Measurements from ENCODE around the gene OPA3.
A peak's percentile ranks its signal among the peaks of the same experiment; 100 is the strongest.

The OPA3 gene

GRCh38 chr19:45500918-45501729, 83.5 kb downstream of the OPA3 start:
- DNase-seq = no peak

GRCh38 chr19:45499196-45500180, 85.1 kb downstream of the OPA3 start:
- peak; percentile 61 for DNase-seq

GRCh38 chr19:45498411-45499195, 86.0 kb downstream of the OPA3 start, which contains the start of gene PPM1N:
TSS of gene PPM1N (plus strand) at chr19:45498443. CDS start at chr19:45498473, 30 bp downstream.
- peak; percentile 64 for DNase-seq

GRCh38 chr19:45497791-45498190, 86.8 kb downstream of the OPA3 start:
- DNase-seq = no peak

- peak; percentile 48 for DNase-seq
Observed at GRCh38 chr19:45496349-45496953, 88.2 kb downstream of the OPA3 start.

GRCh38 chr19:45495178-45495577, 89.4 kb downstream of the OPA3 start:
- DNase-seq = no peak

GRCh38 chr19:45494261-45494916, 90.2 kb downstream of the OPA3 start:
- DNase-seq = no peak

- DNase-seq = no peak
Observed at GRCh38 chr19:45492627-45493470, 91.8 kb downstream of the OPA3 start.

GRCh38 chr19:45492137-45492626, 92.4 kb downstream of the OPA3 start:
- DNase-seq = no peak

- no peak for DNase-seq
Observed at GRCh38 chr19:45489216-45489855, 95.3 kb downstream of the OPA3 start.

GRCh38 chr19:45488708-45489107, 95.9 kb downstream of the OPA3 start:
- no peak for DNase-seq

GRCh38 chr19:45485305-45486077, 99.1 kb downstream of the OPA3 start:
- peak; percentile 98 for DNase-seq

- DNase-seq = no peak
Observed at GRCh38 chr19:45484273-45484945, 100.2 kb downstream of the OPA3 start.

GRCh38 chr19:45483033-45483432, 101.6 kb downstream of the OPA3 start:
- no peak for DNase-seq

GRCh38 chr19:45478454-45479238, 106.0 kb downstream of the OPA3 start:
- peak; percentile 88 for DNase-seq

- DNase-seq = no peak
Observed at GRCh38 chr19:45477713-45478453, 106.7 kb downstream of the OPA3 start.
